K562 (cell line): ENCODE results near the gene SLC37A2. TPM values are rescaled to one million over a fixed set of nuclear protein-coding genes. Genes with fewer than 3 reads are reported as not detected.

Experiments used
- CTBP1 ChIP-seq: fragments of 450-650 bp; IDR thresholded peaks from 2 replicates; pipeline ENCODE4 v1.6.1; 2016; ENCODE audit warnings: borderline replicate concordance
- CTCFL ChIP-seq: IDR thresholded peaks from 2 replicates; pipeline ENCODE4 v1.6.1; 2011; ENCODE audit warnings: borderline replicate concordance, low read depth, mild to moderate bottlenecking, moderate library complexity, low read length; ENCODE audit not compliant: insufficient read depth, poor library complexity, severe bottlenecking
- E2F4 ChIP-seq: sonication (generic); formaldehyde crosslinking; IDR thresholded peaks from 2 replicates; pipeline ENCODE4 v1.8.0; 2022; ENCODE audit warnings: mild to moderate bottlenecking, low read depth, missing genetic modification reagents
- ESRRB ChIP-seq: fragments of 250-450 bp; sonication (Bioruptor Pico); IDR thresholded peaks from 2 replicates; pipeline ENCODE4 v1.5.0; 2020; ENCODE audit warnings: mild to moderate bottlenecking, moderate library complexity, borderline replicate concordance
- FOXK1 ChIP-seq: sonication (generic); formaldehyde crosslinking; IDR thresholded peaks from 2 replicates; pipeline ENCODE4 v1.8.0; 2022; ENCODE audit warnings: missing genetic modification reagents, mild to moderate bottlenecking, borderline replicate concordance
- FOXM1 ChIP-seq, 2 experiments: fragments of 450-650 bp in 1 of 2; sonication (generic) in 1 of 2; formaldehyde crosslinking in 1 of 2; IDR thresholded peaks; 2 replicates each; pipeline versions ENCODE4 v1.6.1 to v1.9.0; 2017 to 2022; ENCODE audit warnings: low read depth in 2 of 2, mild to moderate bottlenecking in 2 of 2, missing genetic modification reagents in 1 of 2, moderate library complexity in 1 of 2
- GTF3C2 ChIP-seq: IDR thresholded peaks from 3 replicates; pipeline ENCODE4 v1.6.1; 2011; ENCODE audit warnings: borderline replicate concordance, mild to moderate bottlenecking, moderate library complexity; ENCODE audit not compliant: insufficient read length; ENCODE audit errors: extremely low read depth
- HDAC1 ChIP-seq, 2 experiments: fragments of 450-650 bp; IDR thresholded peaks; 2 replicates each; pipeline ENCODE4 v1.6.1; 2016 to 2017; ENCODE audit warnings: inconsistent platforms in 1 of 2, mild to moderate bottlenecking in 1 of 2, moderate library complexity in 1 of 2
- JUND ChIP-seq, 2 experiments: IDR thresholded peaks; 2 replicates in 1 of 2; 3 replicates in 1 of 2; pipeline ENCODE4 v1.6.1; 2011; ENCODE audit warnings: borderline replicate concordance in 2 of 2, low read depth in 2 of 2, low read length in 2 of 2, improper control_type of control experiment in 1 of 2, missing biosample characterization in 1 of 2, missing genetic modification characterization in 1 of 2, missing genetic modification reagents in 1 of 2
- KAT7 ChIP-seq: sonication (generic); formaldehyde crosslinking; IDR thresholded peaks from 2 replicates; pipeline ENCODE4 v1.8.0; 2022; ENCODE audit warnings: missing genetic modification reagents, mild to moderate bottlenecking, borderline replicate concordance
- POLR2A ChIP-seq: fragments of 450-650 bp; conservative IDR thresholded peaks from 2 replicates; pipeline ENCODE4 v1.6.1; 2016
- STAT5A ChIP-seq: IDR thresholded peaks from 2 replicates; pipeline ENCODE4 v1.6.1; 2012; ENCODE audit warnings: low read length, inconsistent platforms, borderline replicate concordance
- SUPT5H ChIP-seq: fragments of 450-650 bp; IDR thresholded peaks from 2 replicates; pipeline ENCODE4 v1.6.1; 2016
- TARDBP ChIP-seq: fragments of 450-650 bp; IDR thresholded peaks from 2 replicates; pipeline ENCODE4 v1.6.1; 2016
- ZNF263 ChIP-seq: sonication (generic); formaldehyde crosslinking; IDR thresholded peaks from 2 replicates; pipeline ENCODE4 v1.8.0; 2022; ENCODE audit warnings: mild to moderate bottlenecking, missing genetic modification reagents, borderline replicate concordance
- ZNF431 ChIP-seq: sonication (generic); formaldehyde crosslinking; IDR thresholded peaks from 2 replicates; pipeline ENCODE4 v1.8.0; 2022; ENCODE audit warnings: mild to moderate bottlenecking, missing genetic modification reagents
- ZNF551 ChIP-seq: fragments of 250-450 bp; sonication (Bioruptor Pico); IDR thresholded peaks from 2 replicates; pipeline ENCODE4 v1.5.0; 2021; ENCODE audit warnings: mild to moderate bottlenecking, moderate library complexity
- ZNF785 ChIP-seq: fragments of 250-450 bp; sonication (Bioruptor Pico); IDR thresholded peaks from 2 replicates; pipeline ENCODE4 v1.4.0; 2020; ENCODE audit warnings: mild to moderate bottlenecking
- ZNF830 ChIP-seq: fragments of 250-450 bp; sonication (Bioruptor Pico); IDR thresholded peaks from 2 replicates; pipeline ENCODE4 v1.5.0; 2021; ENCODE audit warnings: mild to moderate bottlenecking
- polyA plus RNA-seq, 8 experiments: library from polyadenylated mRNA; depleted of rRNA in 4 of 8; stranded (reverse) in 5 of 8; unstranded in 3 of 8; fragments of >200 nt; fragmentation: Nextera tagmentation in 2 of 8; fragmentation: Illumina TruSeq in 1 of 8; extraction: Ambion mirVana in 2 of 8; extraction: Trizol in 1 of 8; gene quantifications; 2 replicates each; pipeline versions ENCODE4 v1.2.1 to v1.2.3, GENCODE V29; 2011 to 2014; ENCODE audit warnings: inconsistent platforms in 1 of 8, missing spikeins in 1 of 8
- total RNA-seq, 7 experiments: library from RNA; depleted of rRNA in 6 of 7; stranded (reverse); fragments of >200 nt in 6 of 7; fragmentation: Illumina TruSeq in 2 of 7; extraction: Trizol in 2 of 7; gene quantifications; 2 replicates each; pipeline versions ENCODE4 v1.2.1 to v1.2.3, GENCODE V29; 2011 to 2021; ENCODE audit warnings: low replicate concordance in 1 of 7
- TF ChIP-seq, protein P1 (sequence below), 2 experiments: fragments of 450-650 bp; IDR thresholded peaks; 2 replicates each; pipeline ENCODE4 v1.6.1; 2016

SLC37A2 gene
- total and polyA plus RNA-seq, 9 of the 15 experiments (the other 6 are each of a cell fraction or from before 2014, with no cell fraction given): 0.01 to 1.2 (median 0.52) TPM

DNA sequence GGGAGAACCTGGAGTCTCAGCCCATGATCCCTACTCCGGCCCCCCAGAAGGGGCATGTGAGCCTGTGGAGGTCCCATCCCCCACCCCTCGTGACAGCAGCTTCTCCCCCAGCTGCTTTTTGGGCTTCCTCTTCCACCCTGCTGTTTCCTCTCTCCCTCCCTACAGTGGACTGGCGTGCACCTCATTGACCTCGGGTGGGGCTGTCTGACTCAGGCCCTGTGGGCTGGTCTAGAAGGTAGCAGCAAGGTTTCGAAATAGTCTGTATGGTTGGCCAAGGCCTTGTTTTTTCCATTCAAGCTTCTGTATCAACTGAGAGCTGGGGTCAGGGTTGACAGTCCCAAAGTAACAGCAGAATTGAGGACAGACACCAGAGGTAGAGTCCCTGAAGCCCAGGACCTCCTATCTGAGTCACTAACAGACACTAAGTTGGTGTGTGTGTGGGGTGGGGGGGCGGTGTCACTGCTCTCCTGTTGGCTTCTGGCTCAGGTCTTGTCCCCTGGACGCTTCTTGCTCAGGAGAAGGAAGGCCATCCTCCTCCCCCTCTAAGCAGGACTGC lies 7.7 kb downstream of the SLC37A2 start (continued):
- TF ChIP-seq HDAC1 (IDR thresholded peaks at IDR 0.05) (no peak), CTBP1 (peak; percentile 71), STAT5A (no peak), POLR2A (peak; percentile 53), SUPT5H (no peak), ZNF830 (CRISPR knock-in tag) (no peak), ZNF551 (CRISPR knock-in tag) (no peak), TARDBP (no peak), ESRRB (CRISPR knock-in tag) (no peak), ZNF785 (no peak), FOXM1 (IDR thresholded peaks at IDR 0.05; ENCODE audit: low read depth) (no peak), FOXM1 (CRISPR knock-in tag; IDR thresholded peaks at IDR 0.05; ENCODE audit: low read depth) (no peak), GTF3C2 (no peak), ZNF431 (CRISPR knock-in tag) (no peak), E2F4 (no peak), JUND (IDR thresholded peaks at IDR 0.05; ENCODE audit: borderline replicate concordance, low read depth, low read length) (peak; percentile 91), JUND (tag; IDR thresholded peaks at IDR 0.05; ENCODE audit: borderline replicate concordance, low read depth, low read length) (peak; percentile 90; the same call in 2 of the 3 replicates), KAT7 (CRISPR knock-in tag) (no peak), CTCFL (no peak), ZNF263 (CRISPR knock-in tag) (no peak), FOXK1 (CRISPR knock-in tag) (no peak)
- TF ChIP-seq, protein P1, sequence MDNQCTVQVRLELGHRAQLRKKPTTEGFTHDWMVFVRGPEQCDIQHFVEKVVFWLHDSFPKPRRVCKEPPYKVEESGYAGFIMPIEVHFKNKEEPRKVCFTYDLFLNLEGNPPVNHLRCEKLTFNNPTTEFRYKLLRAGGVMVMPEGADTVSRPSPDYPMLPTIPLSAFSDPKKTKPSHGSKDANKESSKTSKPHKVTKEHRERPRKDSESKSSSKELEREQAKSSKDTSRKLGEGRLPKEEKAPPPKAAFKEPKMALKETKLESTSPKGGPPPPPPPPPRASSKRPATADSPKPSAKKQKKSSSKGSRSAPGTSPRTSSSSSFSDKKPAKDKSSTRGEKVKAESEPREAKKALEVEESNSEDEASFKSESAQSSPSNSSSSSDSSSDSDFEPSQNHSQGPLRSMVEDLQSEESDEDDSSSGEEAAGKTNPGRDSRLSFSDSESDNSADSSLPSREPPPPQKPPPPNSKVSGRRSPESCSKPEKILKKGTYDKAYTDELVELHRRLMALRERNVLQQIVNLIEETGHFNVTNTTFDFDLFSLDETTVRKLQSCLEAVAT (IDR thresholded peaks at IDR 0.05): no peak
